Activated CD4-positive, CD25-positive, alpha-beta regulatory T cell treated with anti-CD3 and anti-CD28 coated beads, Interleukin-2, amount 50 U/mL, for 16 hours (primary cell): Measurements from ENCODE around the gene KRTAP1-3.
"Not testable (repeated sequence)": the region's sequence is repeated elsewhere in the genome, so short reads cannot be mapped to it uniquely, and the experiment has no call there.

Experiments
- DNase-seq: peaks from one replicate; pipeline ENCODE4 v3.0.0-alpha.2; 2020; ENCODE audit warnings: low read depth, low spot score

KRTAP1-3 gene

GRCh38 chr17:41054556-41054955 is 19.9 kb upstream of the KRTAP1-3 start:
- DNase-seq = not testable (repeated sequence)

GRCh38 chr17:41054025-41054424 is 19.4 kb upstream of the KRTAP1-3 start:
- no peak for DNase-seq

GRCh38 chr17:41052566-41052965 is 17.9 kb upstream of the KRTAP1-3 start:
- no peak for DNase-seq

- no peak for DNase-seq
These were observed 14.4 kb upstream of the KRTAP1-3 start for GRCh38 chr17:41049110-41049509.

- DNase-seq = no peak
These were observed 13.8 kb upstream of the KRTAP1-3 start for GRCh38 chr17:41048441-41048840.

GRCh38 chr17:41046735-41047465 is 12.2 kb upstream of the KRTAP1-3 start, which contains the start of gene KRTAP2-1:
KRTAP2-1 (minus strand) TSS chr17:41047316; CDS start chr17:41047267, 49 bp downstream.
- not testable (repeated sequence) for DNase-seq

- no peak for DNase-seq
These were observed 8.3 kb upstream of the KRTAP1-3 start for GRCh38 chr17:41042953-41043352.

- not testable (repeated sequence) for DNase-seq
These were observed 6.3 kb upstream of the KRTAP1-3 start, which contains the start of gene KRTAP1-1 for GRCh38 chr17:41040783-41041571. KRTAP1-1 (minus strand) TSS chr17:41041450; CDS start chr17:41041397, 53 bp downstream.

- no peak for DNase-seq
These were observed 3.2 kb upstream of the KRTAP1-3 start for GRCh38 chr17:41037853-41038350.

GRCh38 chr17:41029633-41030245 is 4.9 kb downstream of the KRTAP1-3 start, which contains the start of gene KRTAP1-4:
KRTAP1-4 (minus strand) TSS chr17:41030195; CDS start chr17:41030078, 117 bp downstream.
- no peak for DNase-seq

GRCh38 chr17:41026715-41027471 is 7.8 kb downstream of the KRTAP1-3 start, which contains the start of gene KRTAP1-5:
KRTAP1-5 (minus strand) TSS chr17:41027208; CDS start chr17:41027155, 53 bp downstream.
- no peak for DNase-seq

- DNase-seq = no peak
These were observed 10.0 kb downstream of the KRTAP1-3 start for GRCh38 chr17:41024697-41025096.

- DNase-seq = no peak
These were observed 14.3 kb downstream of the KRTAP1-3 start for GRCh38 chr17:41020336-41020735.

GRCh38 chr17:41019415-41019814 is 15.3 kb downstream of the KRTAP1-3 start:
- DNase-seq = no peak

- DNase-seq = no peak
These were observed 16.1 kb downstream of the KRTAP1-3 start for GRCh38 chr17:41018541-41018940.

GRCh38 chr17:41016578-41017215 is 18.0 kb downstream of the KRTAP1-3 start:
- DNase-seq = no peak

- DNase-seq = no peak
These were observed 19.2 kb downstream of the KRTAP1-3 start for GRCh38 chr17:41015454-41015853.

- DNase-seq = no peak
These were observed 21.1 kb downstream of the KRTAP1-3 start for GRCh38 chr17:41013606-41014005.

- DNase-seq = no peak
These were observed 21.5 kb downstream of the KRTAP1-3 start for GRCh38 chr17:41013181-41013580.

GRCh38 chr17:41012326-41013120 is 22.2 kb downstream of the KRTAP1-3 start:
- no peak for DNase-seq
